ENCODE measurements around the gene PDSS2.

Gene PDSS2

GRCh38 chr6:107458672-107459282 lies 587 bp downstream of the PDSS2 start:
- H3K36me3 Mint-ChIP-seq (ENCODE audit: insufficient read depth): peaks cover 5% of the 10 kb centered on the region
- DNase-seq (ENCODE audit: low spot score in 2 of 2): no peak

GRCh38 chr6:107448776-107449175 lies 10.6 kb downstream of the PDSS2 start:
- Mint-ChIP-seq H3K36me3 (ENCODE audit: insufficient read depth) (peaks cover 9% of the 10 kb centered on the region), H3K4me1 (peaks cover 12% of the 10 kb centered on the region), H3K9me3 (peaks cover 13% of the 10 kb centered on the region), H3K27ac (ENCODE audit: low read depth) (no peak overlapping the region), H3K27me3 (no peaks in the 10 kb centered on the region), H3K4me3 (no peak overlapping the region)
- DNase-seq (ENCODE audit: low spot score in 2 of 2) (no peak), ATAC-seq (replicated peaks; ENCODE audit: extremely low read depth, poor library complexity, severe bottlenecking) (no peak)

More at GRCh38 chr6:107458672-107459282, 587 bp downstream of the PDSS2 start:
- Mint-ChIP-seq H3K4me1 (peaks cover 23% of the 10 kb centered on the region), H3K9me3 (no peaks in the 10 kb centered on the region), H3K4me3 (peak overlapping the region; percentile 96), H3K27me3 (no peaks in the 10 kb centered on the region), H3K27ac (ENCODE audit: low read depth) (peak overlapping the region; percentile 95)
- ATAC-seq (replicated peaks; ENCODE audit: extremely low read depth, poor library complexity, severe bottlenecking): peak; percentile 30

GRCh38 chr6:107447663-107448216 lies 11.6 kb downstream of the PDSS2 start:
- Mint-ChIP-seq H3K4me1 (peaks cover 14% of the 10 kb centered on the region), H3K27ac (ENCODE audit: low read depth) (no peak overlapping the region), H3K27me3 (no peaks in the 10 kb centered on the region), H3K4me3 (no peak overlapping the region), H3K9me3 (peaks cover 13% of the 10 kb centered on the region), H3K36me3 (ENCODE audit: insufficient read depth) (peaks cover 7% of the 10 kb centered on the region)
- DNase-seq (ENCODE audit: low spot score in 2 of 2): no peak
- ATAC-seq (replicated peaks; ENCODE audit: extremely low read depth, poor library complexity, severe bottlenecking): no peak

GRCh38 chr6:107444277-107444676 lies 15.1 kb downstream of the PDSS2 start:
- Mint-ChIP-seq H3K27me3 (no peaks in the 10 kb centered on the region), H3K4me3 (no peak overlapping the region), H3K4me1 (peaks cover 17% of the 10 kb centered on the region), H3K36me3 (ENCODE audit: insufficient read depth) (peaks cover 7% of the 10 kb centered on the region), H3K9me3 (peaks cover 10% of the 10 kb centered on the region), H3K27ac (ENCODE audit: low read depth) (no peak overlapping the region)
- ATAC-seq (replicated peaks; ENCODE audit: extremely low read depth, poor library complexity, severe bottlenecking) (no peak), DNase-seq (ENCODE audit: low spot score in 2 of 2) (no peak)

GRCh38 chr6:107443608-107444267 lies 15.6 kb downstream of the PDSS2 start:
- Mint-ChIP-seq H3K27me3 (no peaks in the 10 kb centered on the region), H3K27ac (ENCODE audit: low read depth) (no peak overlapping the region), H3K4me1 (peaks cover 16% of the 10 kb centered on the region), H3K36me3 (ENCODE audit: insufficient read depth) (peaks cover 7% of the 10 kb centered on the region), H3K9me3 (peaks cover 7% of the 10 kb centered on the region), H3K4me3 (no peak overlapping the region)
- ATAC-seq (replicated peaks; ENCODE audit: extremely low read depth, poor library complexity, severe bottlenecking) (no peak), DNase-seq (ENCODE audit: low spot score in 2 of 2) (no peak)

- H3K4me3 Mint-ChIP-seq: no peak overlapping the region
- ATAC-seq (replicated peaks; ENCODE audit: extremely low read depth, poor library complexity, severe bottlenecking) (no peak), DNase-seq (ENCODE audit: low spot score in 2 of 2) (no peak)
- no peak overlapping the region for H3K27ac Mint-ChIP-seq (ENCODE audit: low read depth)
- H3K4me1 Mint-ChIP-seq: peaks cover 16% of the 10 kb centered on the region
- H3K27me3 Mint-ChIP-seq: no peaks in the 10 kb centered on the region
- peaks cover 7% of the 10 kb centered on the region for H3K36me3 Mint-ChIP-seq (ENCODE audit: insufficient read depth)
- H3K9me3 Mint-ChIP-seq: peaks cover under 1% of the 10 kb centered on the region
These were observed 16.3 kb downstream of the PDSS2 start for GRCh38 chr6:107442938-107443607.

GRCh38 chr6:107441682-107442081 lies 17.7 kb downstream of the PDSS2 start:
- ATAC-seq (replicated peaks; ENCODE audit: extremely low read depth, poor library complexity, severe bottlenecking) (no peak), DNase-seq (ENCODE audit: low spot score in 2 of 2) (no peak)
- Mint-ChIP-seq H3K4me1 (peaks cover 22% of the 10 kb centered on the region), H3K27me3 (no peaks in the 10 kb centered on the region), H3K4me3 (no peak overlapping the region), H3K27ac (ENCODE audit: low read depth) (no peak overlapping the region), H3K9me3 (no peaks in the 10 kb centered on the region), H3K36me3 (ENCODE audit: insufficient read depth) (peaks cover 5% of the 10 kb centered on the region)

GRCh38 chr6:107440936-107441335 lies 18.4 kb downstream of the PDSS2 start:
- Mint-ChIP-seq H3K27me3 (no peaks in the 10 kb centered on the region), H3K4me3 (no peak overlapping the region), H3K9me3 (no peaks in the 10 kb centered on the region), H3K27ac (ENCODE audit: low read depth) (no peak overlapping the region), H3K36me3 (ENCODE audit: insufficient read depth) (peaks cover 5% of the 10 kb centered on the region), H3K4me1 (peaks cover 22% of the 10 kb centered on the region)
- ATAC-seq (replicated peaks; ENCODE audit: extremely low read depth, poor library complexity, severe bottlenecking) (no peak), DNase-seq (ENCODE audit: low spot score in 2 of 2) (no peak)

GRCh38 chr6:107439406-107439805 lies 20.0 kb downstream of the PDSS2 start:
- DNase-seq (ENCODE audit: low spot score in 2 of 2) (no peak), ATAC-seq (replicated peaks; ENCODE audit: extremely low read depth, poor library complexity, severe bottlenecking) (no peak)
- Mint-ChIP-seq H3K36me3 (ENCODE audit: insufficient read depth) (peaks cover 2% of the 10 kb centered on the region), H3K27me3 (no peaks in the 10 kb centered on the region), H3K9me3 (no peaks in the 10 kb centered on the region), H3K4me1 (peaks cover 23% of the 10 kb centered on the region), H3K27ac (ENCODE audit: low read depth) (no peak overlapping the region), H3K4me3 (no peak overlapping the region)

GRCh38 chr6:107437691-107438090 lies 21.7 kb downstream of the PDSS2 start:
- H3K36me3 Mint-ChIP-seq (ENCODE audit: insufficient read depth): peaks cover 2% of the 10 kb centered on the region
- H3K4me1 Mint-ChIP-seq: peaks cover 36% of the 10 kb centered on the region
- no peak overlapping the region for H3K27ac Mint-ChIP-seq (ENCODE audit: low read depth)
- H3K9me3 Mint-ChIP-seq: no peaks in the 10 kb centered on the region
- no peak for ATAC-seq (replicated peaks; ENCODE audit: extremely low read depth, poor library complexity, severe bottlenecking)
- no peak overlapping the region for H3K4me3 Mint-ChIP-seq
- H3K27me3 Mint-ChIP-seq: no peaks in the 10 kb centered on the region
- DNase-seq (ENCODE audit: low spot score in 2 of 2): no peak

GRCh38 chr6:107436881-107437280 lies 22.5 kb downstream of the PDSS2 start:
- H3K4me1 Mint-ChIP-seq: peaks cover 35% of the 10 kb centered on the region
- no peaks in the 10 kb centered on the region for H3K27me3 Mint-ChIP-seq
- H3K4me3 Mint-ChIP-seq: no peak overlapping the region
- no peaks in the 10 kb centered on the region for H3K9me3 Mint-ChIP-seq
- H3K27ac Mint-ChIP-seq (ENCODE audit: low read depth): no peak overlapping the region
- peaks cover 2% of the 10 kb centered on the region for H3K36me3 Mint-ChIP-seq (ENCODE audit: insufficient read depth)
- ATAC-seq (replicated peaks; ENCODE audit: extremely low read depth, poor library complexity, severe bottlenecking) (no peak), DNase-seq (ENCODE audit: low spot score in 2 of 2) (no peak)

GRCh38 chr6:107435798-107436197 lies 23.6 kb downstream of the PDSS2 start:
- peaks cover 2% of the 10 kb centered on the region for H3K36me3 Mint-ChIP-seq (ENCODE audit: insufficient read depth)
- no peak overlapping the region for H3K27ac Mint-ChIP-seq (ENCODE audit: low read depth)

GRCh38 chr6:107434812-107435211 lies 24.6 kb downstream of the PDSS2 start:
- Mint-ChIP-seq H3K27ac (ENCODE audit: low read depth) (no peak overlapping the region), H3K4me3 (no peak overlapping the region)
- ATAC-seq (replicated peaks; ENCODE audit: extremely low read depth, poor library complexity, severe bottlenecking): no peak

More at GRCh38 chr6:107435798-107436197, 23.6 kb downstream of the PDSS2 start:
- H3K4me1 Mint-ChIP-seq: peaks cover 32% of the 10 kb centered on the region
- no peaks in the 10 kb centered on the region for H3K27me3 Mint-ChIP-seq
- no peak for ATAC-seq (replicated peaks; ENCODE audit: extremely low read depth, poor library complexity, severe bottlenecking)
- no peak for DNase-seq (ENCODE audit: low spot score in 2 of 2)
- H3K4me3 Mint-ChIP-seq: no peak overlapping the region
- H3K9me3 Mint-ChIP-seq: no peaks in the 10 kb centered on the region

More at GRCh38 chr6:107434812-107435211, 24.6 kb downstream of the PDSS2 start:
- Mint-ChIP-seq H3K4me1 (peaks cover 26% of the 10 kb centered on the region), H3K27me3 (no peaks in the 10 kb centered on the region), H3K9me3 (no peaks in the 10 kb centered on the region), H3K36me3 (ENCODE audit: insufficient read depth) (no peaks in the 10 kb centered on the region)
- no peak for DNase-seq (ENCODE audit: low spot score in 2 of 2)
